Astrocyte (in vitro differentiated cells and primary cell): ENCODE measurements around the gene ZNF689. TPM values are rescaled to one million over a fixed set of nuclear protein-coding genes. Genes with fewer than 3 reads are reported as not detected.
"Not testable (repeated sequence)": the region's sequence is repeated elsewhere in the genome, so short reads cannot be mapped to it uniquely, and the experiment has no call there.

Experiments used
- DNase-seq: peaks from one replicate; pipeline ENCODE4 v3.0.0-alpha.2; 2010; ENCODE audit warnings: low read depth
- FAIRE-seq: peaks from 2 replicates; lab custom pipeline; 2011; peaks lifted over from hg19 to GRCh38; lab: Jason Lieb, UNC
- H2AFZ ChIP-seq: 2 replicates; pipeline ENCODE4 v1.6.0; 2012; ENCODE audit warnings: low read depth, low read length, inconsistent platforms
- H3K27ac ChIP-seq: 2 replicates; pipeline ENCODE4 v1.5.1; 2011; ENCODE audit warnings: low read depth, low read length, inconsistent platforms
- H3K27me3 ChIP-seq: 2 replicates; pipeline ENCODE4 v1.6.0; 2011; ENCODE audit warnings: low read length, inconsistent platforms; ENCODE audit not compliant: insufficient read depth
- H3K36me3 ChIP-seq: 2 replicates; pipeline ENCODE4 v1.5.1; 2011; ENCODE audit warnings: low read length, inconsistent platforms; ENCODE audit not compliant: insufficient read depth
- H3K4me1 ChIP-seq: 2 replicates; pipeline ENCODE4 v1.5.1; 2011; ENCODE audit warnings: low read length, inconsistent platforms; ENCODE audit not compliant: insufficient read depth
- H3K4me2 ChIP-seq: 2 replicates; pipeline ENCODE4 v1.6.0; 2012; ENCODE audit warnings: low read length, inconsistent platforms
- H3K4me3 ChIP-seq: 2 replicates; pipeline ENCODE4 v1.5.1; 2011; ENCODE audit warnings: low read depth, mild to moderate bottlenecking, low read length, inconsistent platforms; ENCODE audit not compliant: insufficient read depth
- H3K79me2 ChIP-seq: 2 replicates; pipeline ENCODE4 v1.6.0; 2012; ENCODE audit warnings: mild to moderate bottlenecking, low read length, inconsistent platforms; ENCODE audit not compliant: insufficient read depth
- H3K9ac ChIP-seq: 2 replicates; pipeline ENCODE4 v1.6.0; 2012; ENCODE audit warnings: mild to moderate bottlenecking, low read length, inconsistent platforms
- H3K9me3 ChIP-seq: 2 replicates; pipeline ENCODE4 v1.5.1; 2012; ENCODE audit warnings: low read depth, mild to moderate bottlenecking, low read length, inconsistent platforms; ENCODE audit not compliant: insufficient read depth
- H4K20me1 ChIP-seq: 2 replicates; pipeline ENCODE4 v1.6.0; 2012; ENCODE audit warnings: low read length, inconsistent platforms; ENCODE audit not compliant: insufficient read depth
- H3K27ac Mint-ChIP-seq: one replicate; pipeline ENCODE4 v1.8.0; 2021; ENCODE audit warnings: mild to moderate bottlenecking, mixed read lengths; ENCODE audit not compliant: unreplicated experiment
- H3K27me3 Mint-ChIP-seq: one replicate; pipeline ENCODE4 v1.8.0; 2021; ENCODE audit warnings: low read depth, mixed read lengths; ENCODE audit not compliant: unreplicated experiment
- H3K36me3 Mint-ChIP-seq: one replicate; pipeline ENCODE4 v1.8.0; 2021; ENCODE audit warnings: low read depth, mixed read lengths; ENCODE audit not compliant: unreplicated experiment
- H3K4me1 Mint-ChIP-seq: one replicate; pipeline ENCODE4 v1.8.0; 2021; ENCODE audit warnings: low read depth, mixed read lengths; ENCODE audit not compliant: unreplicated experiment
- H3K4me3 Mint-ChIP-seq: one replicate; pipeline ENCODE4 v1.8.0; 2021; ENCODE audit warnings: mild to moderate bottlenecking, moderate library complexity, mixed read lengths; ENCODE audit not compliant: unreplicated experiment
- H3K9me3 Mint-ChIP-seq: one replicate; pipeline ENCODE4 v1.8.0; 2021; ENCODE audit warnings: mild to moderate bottlenecking, mixed read lengths; ENCODE audit not compliant: unreplicated experiment
- CTCF ChIP-seq: IDR thresholded peaks from 2 replicates; pipeline ENCODE4 v1.5.1; 2011; ENCODE audit warnings: low read depth, mild to moderate bottlenecking, inconsistent platforms, low read length, moderate library complexity; ENCODE audit not compliant: insufficient read depth
- EZH2 ChIP-seq: IDR thresholded peaks from 2 replicates; pipeline ENCODE4 v1.6.1; 2012; ENCODE audit warnings: mild to moderate bottlenecking, low read length, inconsistent platforms; ENCODE audit not compliant: insufficient read depth
- total RNA-seq: library from RNA; stranded (reverse); gene quantifications from 2 replicates; pipeline ENCODE4 v1.2.1, GENCODE V29; 2021

The ZNF689 gene
- total RNA-seq, 1 donor from 2014 or later: 7.5 TPM

GRCh38 chr16:30600929-30601328 lies 9.3 kb downstream of the ZNF689 start:
- no peak overlapping the region for H3K27ac ChIP-seq
- peaks cover 11% of the 10 kb centered on the region for H3K36me3 Mint-ChIP-seq
- H3K27me3 Mint-ChIP-seq: no peaks in the 10 kb centered on the region
- no peaks in the 10 kb centered on the region for H3K9me3 ChIP-seq
- H3K4me1 ChIP-seq: peaks cover 6% of the 10 kb centered on the region
- DNase-seq (no peak), FAIRE-seq (no peak)
- H3K36me3 ChIP-seq: peaks cover 7% of the 10 kb centered on the region
- H3K9ac ChIP-seq: no peak overlapping the region
- no peaks in the 10 kb centered on the region for H3K79me2 ChIP-seq
- H2AFZ ChIP-seq: no peak overlapping the region
- H3K27ac Mint-ChIP-seq: no peak overlapping the region
- H3K27me3 ChIP-seq: no peaks in the 10 kb centered on the region
- H3K4me3 ChIP-seq: no peak overlapping the region
- peaks cover 3% of the 10 kb centered on the region for H3K9me3 Mint-ChIP-seq
- no peak overlapping the region for H3K4me2 ChIP-seq
- H3K4me1 Mint-ChIP-seq: peaks cover 11% of the 10 kb centered on the region
- TF ChIP-seq CTCF (no peak), EZH2 (no peak)
- no peaks in the 10 kb centered on the region for H4K20me1 ChIP-seq
- H3K4me3 Mint-ChIP-seq: no peak overlapping the region

GRCh38 chr16:30600215-30600614 lies 10.0 kb downstream of the ZNF689 start:
- Histone ChIP-seq H3K36me3 (peaks cover 7% of the 10 kb centered on the region), H3K27ac (no peak overlapping the region), H4K20me1 (no peaks in the 10 kb centered on the region), H3K9ac (no peak overlapping the region), H2AFZ (no peak overlapping the region), H3K4me2 (no peak overlapping the region), H3K79me2 (no peaks in the 10 kb centered on the region), H3K4me1 (peaks cover 6% of the 10 kb centered on the region), H3K27me3 (no peaks in the 10 kb centered on the region), H3K9me3 (no peaks in the 10 kb centered on the region), H3K4me3 (no peak overlapping the region)
- Mint-ChIP-seq H3K4me1 (peaks cover 11% of the 10 kb centered on the region), H3K27ac (no peak overlapping the region), H3K27me3 (no peaks in the 10 kb centered on the region), H3K36me3 (peaks cover 11% of the 10 kb centered on the region), H3K4me3 (no peak overlapping the region), H3K9me3 (peaks cover 3% of the 10 kb centered on the region)
- DNase-seq: no peak
- TF ChIP-seq CTCF: no peak
- TF ChIP-seq EZH2: no peak
- FAIRE-seq: no peak

GRCh38 chr16:30592871-30593270 lies 17.3 kb downstream of the ZNF689 start:
- FAIRE-seq (no peak), DNase-seq (no peak)
- TF ChIP-seq CTCF: no peak
- no peak for TF ChIP-seq EZH2
- Histone ChIP-seq H3K79me2 (no peaks in the 10 kb centered on the region), H3K9ac (no peak overlapping the region), H3K27me3 (no peaks in the 10 kb centered on the region), H3K36me3 (no peaks in the 10 kb centered on the region), H2AFZ (no peak overlapping the region), H3K4me2 (no peak overlapping the region), H3K9me3 (no peaks in the 10 kb centered on the region), H3K4me1 (no peaks in the 10 kb centered on the region), H3K27ac (no peak overlapping the region), H4K20me1 (no peaks in the 10 kb centered on the region), H3K4me3 (no peak overlapping the region)
- Mint-ChIP-seq H3K4me3 (no peak overlapping the region), H3K27ac (peak overlapping the region; percentile 8), H3K9me3 (no peaks in the 10 kb centered on the region), H3K36me3 (peaks cover 6% of the 10 kb centered on the region), H3K27me3 (no peaks in the 10 kb centered on the region), H3K4me1 (no peaks in the 10 kb centered on the region)

GRCh38 chr16:30590869-30591268 lies 19.3 kb downstream of the ZNF689 start:
- FAIRE-seq, DNase-seq, H3K4me1 Mint-ChIP-seq, H2AFZ ChIP-seq, H3K9me3 ChIP-seq, H3K27me3 Mint-ChIP-seq, H3K4me2 ChIP-seq, H4K20me1 ChIP-seq, H3K27me3 ChIP-seq, H3K9me3 Mint-ChIP-seq, H3K79me2 ChIP-seq, H3K4me3 Mint-ChIP-seq, H3K4me1 ChIP-seq, H3K4me3 ChIP-seq, H3K36me3 ChIP-seq, H3K36me3 Mint-ChIP-seq, H3K9ac ChIP-seq, H3K27ac ChIP-seq, H3K27ac Mint-ChIP-seq: not testable (repeated sequence)
